MCF 10A (cell line): ENCODE measurements around the gene OSBPL2. TPM values are rescaled to one million over a fixed set of nuclear protein-coding genes. Genes with fewer than 3 reads are reported as not detected.

ENCODE experiments used
- BruUV-seq: library from RNA; stranded (reverse); fragments of 400-500 nt; replicated peaks from 2 replicates; lab custom pipeline; 2021; lab: Mats Ljungman, UMichigan
- CTCF ChIA-PET: fragments of 300-600 bp; sonication (Branson Sonifier 250); formaldehyde crosslinking; extraction: SDS; loops from one replicate; lab custom pipeline; 2021; ENCODE audit warnings: antibody characterized with exemption, inconsistent platforms; lab: Yijun Ruan, JAX
- POLR2A ChIA-PET: fragments of 300-600, 350-650 bp; sonication (Branson Sonifier 250); formaldehyde crosslinking; extraction: SDS; loops from one replicate; lab custom pipeline; 2020; ENCODE audit warnings: antibody characterized with exemption, inconsistent platforms; lab: Yijun Ruan, JAX
- DNase-seq: peaks from one replicate; pipeline ENCODE4 v3.0.0-alpha.2; 2018; ENCODE audit not compliant: unreplicated experiment
- H3K27ac Mint-ChIP-seq: one replicate; pipeline ENCODE4 v1.8.0; 2022; ENCODE audit warnings: mild to moderate bottlenecking, low read depth, mixed read lengths; ENCODE audit not compliant: unreplicated experiment
- H3K27me3 Mint-ChIP-seq: one replicate; pipeline ENCODE4 v1.8.0; 2022; ENCODE audit warnings: mixed read lengths; ENCODE audit not compliant: insufficient read depth, unreplicated experiment
- H3K36me3 Mint-ChIP-seq: one replicate; pipeline ENCODE4 v1.8.0; 2022; ENCODE audit warnings: mild to moderate bottlenecking, moderate library complexity, mixed read lengths; ENCODE audit not compliant: insufficient read depth, unreplicated experiment
- H3K4me1 Mint-ChIP-seq: one replicate; pipeline ENCODE4 v1.8.0; 2022; ENCODE audit warnings: mixed read lengths; ENCODE audit not compliant: insufficient read depth, unreplicated experiment
- H3K4me3 Mint-ChIP-seq: one replicate; pipeline ENCODE4 v1.8.0; 2022; ENCODE audit warnings: mild to moderate bottlenecking, moderate library complexity, mixed read lengths; ENCODE audit not compliant: unreplicated experiment
- H3K9me3 Mint-ChIP-seq: one replicate; pipeline ENCODE4 v1.8.0; 2022; ENCODE audit warnings: mixed read lengths; ENCODE audit not compliant: unreplicated experiment
- intact Hi-C: fragments of 100-400 bp; cut with micrococcal nuclease; formaldehyde crosslinking; loops from 2 replicates; pipeline ENCODE4 v1.14.1; 2022
- total RNA-seq: library from RNA; stranded (reverse); gene quantifications from 2 replicates; pipeline ENCODE4 v1.2.3, GENCODE V29; 2022
- TF ChIP-seq, protein P1 (sequence below): fragments of 200-600 bp; IDR thresholded peaks from one replicate; pipeline ENCODE4 v1.8.0; 2022; ENCODE audit warnings: antibody characterized with exemption, mild to moderate bottlenecking; ENCODE audit not compliant: unreplicated experiment

The OSBPL2 gene
- total RNA-seq, 1 experiment from 2014 or later: 38.8 TPM

DNA sequence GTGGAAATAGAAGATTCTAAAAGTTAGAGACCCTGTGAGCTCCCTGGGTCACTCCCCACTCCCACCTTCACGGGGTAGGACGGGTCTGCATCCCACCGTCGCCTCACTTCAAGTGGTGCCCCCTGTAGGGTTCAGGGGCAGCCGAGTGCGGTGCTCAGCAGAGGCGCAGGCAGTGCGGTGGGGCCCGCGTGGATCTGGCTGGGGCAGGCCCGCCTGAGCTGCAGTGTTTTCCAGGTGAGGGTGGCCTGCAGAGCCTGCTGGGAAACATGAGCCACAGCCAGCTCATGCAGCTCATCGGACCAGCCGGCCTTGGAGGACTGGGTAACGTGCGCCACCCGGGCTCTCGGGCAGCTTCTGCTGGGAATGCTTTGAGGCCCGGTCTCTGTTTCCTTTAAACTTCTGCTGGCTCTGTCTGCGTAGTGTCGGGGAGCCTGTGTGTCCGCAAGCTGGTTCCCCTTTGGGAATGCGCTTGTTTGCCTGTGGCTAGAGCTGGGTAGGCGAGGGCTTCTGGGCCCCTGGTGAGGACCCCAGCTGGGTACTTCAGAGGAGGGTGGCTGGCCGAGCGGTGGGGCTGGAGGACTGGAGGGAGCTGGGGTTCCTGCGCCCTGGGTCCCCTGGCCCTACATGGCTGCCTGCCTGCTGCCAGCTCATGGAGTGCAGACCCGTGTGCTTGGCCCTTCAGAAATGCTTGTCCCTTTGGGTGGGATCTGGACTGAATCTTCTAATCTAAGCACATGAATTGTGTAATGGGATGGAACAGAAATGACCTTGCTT is 68.3 kb downstream of the OSBPL2 start:
- peaks cover 79% of the 10 kb centered on the region for H3K36me3 Mint-ChIP-seq
- no peak overlapping the region for H3K27ac Mint-ChIP-seq
- no peak for DNase-seq
- ChIA-PET POLR2A (interaction anchor here (0.6 to 6.4 kb wide), 19 partner anchors 9 to 171 kb away, joined by 3 to 128 read pairs (median 4); partner anchors contain the start of genes CABLES2, LAMA5 and RPS21), CTCF (interaction anchor here (0.6 to 3.7 kb wide), 11 partner anchors 10 to 119 kb away, joined by 3 to 33 read pairs (median 3); no protein-coding TSS in a partner anchor)
- no peaks in the 10 kb centered on the region for H3K9me3 Mint-ChIP-seq
- BruUV-seq: no TSS peak
- H3K4me1 Mint-ChIP-seq: peaks cover 13% of the 10 kb centered on the region
- TF ChIP-seq, protein P1, sequence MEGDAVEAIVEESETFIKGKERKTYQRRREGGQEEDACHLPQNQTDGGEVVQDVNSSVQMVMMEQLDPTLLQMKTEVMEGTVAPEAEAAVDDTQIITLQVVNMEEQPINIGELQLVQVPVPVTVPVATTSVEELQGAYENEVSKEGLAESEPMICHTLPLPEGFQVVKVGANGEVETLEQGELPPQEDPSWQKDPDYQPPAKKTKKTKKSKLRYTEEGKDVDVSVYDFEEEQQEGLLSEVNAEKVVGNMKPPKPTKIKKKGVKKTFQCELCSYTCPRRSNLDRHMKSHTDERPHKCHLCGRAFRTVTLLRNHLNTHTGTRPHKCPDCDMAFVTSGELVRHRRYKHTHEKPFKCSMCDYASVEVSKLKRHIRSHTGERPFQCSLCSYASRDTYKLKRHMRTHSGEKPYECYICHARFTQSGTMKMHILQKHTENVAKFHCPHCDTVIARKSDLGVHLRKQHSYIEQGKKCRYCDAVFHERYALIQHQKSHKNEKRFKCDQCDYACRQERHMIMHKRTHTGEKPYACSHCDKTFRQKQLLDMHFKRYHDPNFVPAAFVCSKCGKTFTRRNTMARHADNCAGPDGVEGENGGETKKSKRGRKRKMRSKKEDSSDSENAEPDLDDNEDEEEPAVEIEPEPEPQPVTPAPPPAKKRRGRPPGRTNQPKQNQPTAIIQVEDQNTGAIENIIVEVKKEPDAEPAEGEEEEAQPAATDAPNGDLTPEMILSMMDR: no peak
- H3K27me3 Mint-ChIP-seq: no peaks in the 10 kb centered on the region
- intact Hi-C loops: no loop called here
- H3K4me3 Mint-ChIP-seq: no peak overlapping the region

DNA sequence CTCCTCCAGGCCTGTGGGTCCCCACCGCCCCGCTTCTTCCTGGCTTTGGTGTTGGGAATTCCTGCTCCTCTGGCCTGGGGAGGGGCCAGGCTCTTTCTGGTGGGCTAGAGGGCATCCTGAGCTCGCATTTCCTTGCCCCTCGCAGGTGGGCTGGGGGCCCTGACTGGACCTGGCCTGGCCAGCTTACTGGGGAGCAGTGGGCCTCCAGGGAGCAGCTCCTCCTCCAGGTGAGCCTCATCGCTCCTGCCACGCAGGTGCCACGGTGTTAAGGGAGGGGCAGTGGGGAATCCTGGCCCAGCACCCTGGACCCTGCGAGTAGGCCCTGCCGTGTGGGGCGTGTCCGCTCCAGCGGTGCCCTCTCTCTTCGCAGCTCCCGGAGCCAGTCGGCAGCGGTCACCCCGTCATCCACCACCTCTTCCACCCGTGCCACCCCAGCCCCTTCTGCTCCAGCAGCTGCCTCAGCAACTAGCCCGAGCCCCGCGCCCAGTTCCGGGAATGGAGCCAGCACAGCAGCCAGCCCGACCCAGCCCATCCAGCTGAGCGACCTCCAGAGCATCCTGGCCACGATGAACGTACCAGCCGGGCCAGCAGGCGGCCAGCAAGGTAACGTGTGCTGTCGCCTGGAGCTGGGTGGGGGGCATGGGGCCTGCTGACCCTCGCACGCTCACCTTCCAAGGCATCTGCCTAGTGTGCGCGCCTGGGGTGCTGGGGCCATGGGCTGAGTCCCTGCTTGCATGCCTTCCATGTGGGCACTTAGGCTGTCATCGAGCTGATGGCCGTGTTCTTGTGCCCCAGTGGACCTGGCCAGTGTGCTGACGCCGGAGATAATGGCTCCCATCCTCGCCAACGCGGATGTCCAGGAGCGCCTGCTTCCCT is 69.1 kb downstream of the OSBPL2 start:
- H3K4me1 Mint-ChIP-seq: peaks cover 13% of the 10 kb centered on the region
- H3K36me3 Mint-ChIP-seq: peaks cover 81% of the 10 kb centered on the region
- H3K9me3 Mint-ChIP-seq: no peaks in the 10 kb centered on the region
- H3K27ac Mint-ChIP-seq: no peak overlapping the region
- H3K4me3 Mint-ChIP-seq: no peak overlapping the region
- CTCF ChIA-PET: interaction anchor here (0.7 to 3.7 kb wide), 5 partner anchors 9 to 120 kb away, joined by 3 to 33 read pairs (median 5); no protein-coding TSS in a partner anchor
- intact Hi-C loops: no loop called here
- TF ChIP-seq, protein P1: no peak
- BruUV-seq: no TSS peak
- no peak for DNase-seq
- POLR2A ChIA-PET: interaction anchor here (0.6 to 6.4 kb wide), 13 partner anchors 8 to 171 kb away, joined by 3 to 128 read pairs (median 6); partner anchors contain the start of genes LAMA5 and RPS21
- H3K27me3 Mint-ChIP-seq: no peaks in the 10 kb centered on the region

DNA sequence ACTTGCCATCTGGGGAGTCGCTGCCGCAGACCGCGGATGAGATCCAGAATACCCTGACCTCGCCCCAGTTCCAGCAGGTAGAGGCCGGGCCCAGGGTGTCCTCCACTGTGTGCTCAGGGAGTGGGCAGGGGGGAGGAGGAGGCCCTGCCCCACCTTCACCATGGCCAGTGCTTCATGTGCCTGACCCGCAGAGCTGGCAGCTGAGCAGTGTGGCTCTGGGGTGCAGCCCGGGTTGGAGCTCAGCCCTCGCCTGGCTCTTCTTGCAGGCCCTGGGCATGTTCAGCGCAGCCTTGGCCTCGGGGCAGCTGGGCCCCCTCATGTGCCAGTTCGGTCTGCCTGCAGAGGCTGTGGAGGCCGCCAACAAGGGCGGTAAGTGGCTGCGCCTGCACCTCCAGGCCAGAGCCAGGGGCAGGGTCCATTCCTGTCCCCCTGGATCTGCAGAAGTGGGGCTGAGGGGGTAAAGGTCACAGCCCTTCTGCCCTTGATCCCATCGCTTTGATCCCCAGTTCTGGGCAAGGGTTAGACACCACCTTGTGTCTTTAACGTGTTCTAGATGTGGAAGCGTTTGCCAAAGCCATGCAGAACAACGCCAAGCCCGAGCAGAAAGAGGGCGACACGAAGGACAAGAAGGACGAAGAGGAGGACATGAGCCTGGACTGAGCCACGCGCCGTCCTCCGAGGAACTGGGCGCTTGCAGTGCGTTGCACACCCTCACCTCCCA is 69.9 kb downstream of the OSBPL2 start:
- CTCF ChIA-PET: interaction anchor here (0.6 to 3.7 kb wide), 4 partner anchors 25 to 73 kb away, joined by 3 to 33 read pairs (median 4); no protein-coding TSS in a partner anchor
- no peak overlapping the region for H3K27ac Mint-ChIP-seq
- TF ChIP-seq, protein P1: no peak
- intact Hi-C loops: no loop called here
- no peak overlapping the region for H3K4me3 Mint-ChIP-seq
- no peak for DNase-seq
- no peaks in the 10 kb centered on the region for H3K27me3 Mint-ChIP-seq
- no peaks in the 10 kb centered on the region for H3K9me3 Mint-ChIP-seq
- POLR2A ChIA-PET: interaction anchor here (0.7 to 6.4 kb wide), 9 partner anchors 8 to 79 kb away, joined by 3 to 66 read pairs (median 5); partner anchors contain the start of gene RPS21
- TSS peak; percentile 54 for BruUV-seq
- H3K36me3 Mint-ChIP-seq: peaks cover 89% of the 10 kb centered on the region
- peaks cover 13% of the 10 kb centered on the region for H3K4me1 Mint-ChIP-seq
